Type B pancreatic cell (in vitro differentiated cells): ENCODE measurements around the gene PLCB1. TPM values are rescaled to one million over a fixed set of nuclear protein-coding genes. Genes with fewer than 3 reads are reported as not detected.

ENCODE experiments used
- DNase-seq: peaks from one replicate; pipeline ENCODE4 v3.0.0; 2021; ENCODE audit warnings: mixed read lengths; ENCODE audit not compliant: unreplicated experiment; ENCODE audit errors: extremely low spot score
- H3K27ac Mint-ChIP-seq: 2 replicates; pipeline ENCODE4 v1.8.0; 2021; ENCODE audit warnings: mild to moderate bottlenecking, mixed read lengths
- H3K27me3 Mint-ChIP-seq: 2 replicates; pipeline ENCODE4 v1.8.0; 2021; ENCODE audit warnings: mixed read lengths
- H3K36me3 Mint-ChIP-seq: 2 replicates; pipeline ENCODE4 v1.8.0; 2021; ENCODE audit warnings: mixed read lengths
- H3K4me1 Mint-ChIP-seq: one replicate; pipeline ENCODE4 v1.8.0; 2021; ENCODE audit warnings: mixed read lengths; ENCODE audit not compliant: unreplicated experiment
- H3K4me3 Mint-ChIP-seq: 2 replicates; pipeline ENCODE4 v1.8.0; 2021; ENCODE audit warnings: mild to moderate bottlenecking, mixed read lengths
- H3K9me3 Mint-ChIP-seq: 2 replicates; pipeline ENCODE4 v1.8.0; 2021; ENCODE audit warnings: mixed read lengths
- CTCF ChIP-seq: fragments of 200-600 bp; sonication (generic); conservative IDR thresholded peaks from 2 replicates; pipeline ENCODE4 v1.5.0; 2021; ENCODE audit warnings: antibody characterized with exemption, mild to moderate bottlenecking
- total RNA-seq: library from RNA; stranded (reverse); gene quantifications from 2 replicates; pipeline ENCODE4 v1.2.1, GENCODE V29; 2021; ENCODE audit warnings: low replicate concordance

Gene PLCB1
- total RNA-seq, 1 donor from 2014 or later = 17.9 TPM

- no peak overlapping the region for H3K27ac Mint-ChIP-seq
- H3K27me3 Mint-ChIP-seq = no peaks in the 10 kb centered on the region
- H3K4me3 Mint-ChIP-seq = no peak overlapping the region
- H3K36me3 Mint-ChIP-seq = no peaks in the 10 kb centered on the region
- H3K9me3 Mint-ChIP-seq = no peaks in the 10 kb centered on the region
- TF ChIP-seq CTCF = no peak
- peaks cover 17% of the 10 kb centered on the region for H3K4me1 Mint-ChIP-seq
- DNase-seq = no peak
These were observed 339.4 kb downstream of the PLCB1 start for GRCh38 chr20:8471465-8471864.

GRCh38 chr20:8473459-8473858 is 341.4 kb downstream of the PLCB1 start:
- no peak overlapping the region for H3K4me3 Mint-ChIP-seq
- H3K4me1 Mint-ChIP-seq = peaks cover 17% of the 10 kb centered on the region
- no peaks in the 10 kb centered on the region for H3K36me3 Mint-ChIP-seq
- no peaks in the 10 kb centered on the region for H3K27me3 Mint-ChIP-seq
- H3K9me3 Mint-ChIP-seq = no peaks in the 10 kb centered on the region
- DNase-seq = no peak
- H3K27ac Mint-ChIP-seq = no peak overlapping the region
- TF ChIP-seq CTCF = no peak

- no peak overlapping the region for H3K4me3 Mint-ChIP-seq
- H3K9me3 Mint-ChIP-seq = no peaks in the 10 kb centered on the region
- H3K27me3 Mint-ChIP-seq = no peaks in the 10 kb centered on the region
- no peak for TF ChIP-seq CTCF
- no peak for DNase-seq
- H3K4me1 Mint-ChIP-seq = peaks cover 17% of the 10 kb centered on the region
- no peak overlapping the region for H3K27ac Mint-ChIP-seq
- H3K36me3 Mint-ChIP-seq = no peaks in the 10 kb centered on the region
These were observed 342.1 kb downstream of the PLCB1 start for GRCh38 chr20:8474027-8474668.

- TF ChIP-seq CTCF = no peak
- H3K27me3 Mint-ChIP-seq = no peaks in the 10 kb centered on the region
- DNase-seq = no peak
- H3K4me3 Mint-ChIP-seq = no peak overlapping the region
- no peak overlapping the region for H3K27ac Mint-ChIP-seq
- no peaks in the 10 kb centered on the region for H3K36me3 Mint-ChIP-seq
- H3K9me3 Mint-ChIP-seq = no peaks in the 10 kb centered on the region
- H3K4me1 Mint-ChIP-seq = peaks cover 10% of the 10 kb centered on the region
These were observed 344.0 kb downstream of the PLCB1 start for GRCh38 chr20:8476021-8476420.

GRCh38 chr20:8480597-8480996 is 348.5 kb downstream of the PLCB1 start:
- Mint-ChIP-seq H3K27me3 (no peaks in the 10 kb centered on the region), H3K36me3 (no peaks in the 10 kb centered on the region), H3K4me1 (no peaks in the 10 kb centered on the region), H3K4me3 (no peak overlapping the region), H3K27ac (no peak overlapping the region), H3K9me3 (peaks cover 4% of the 10 kb centered on the region)
- TF ChIP-seq CTCF = no peak
- DNase-seq = no peak

GRCh38 chr20:8487696-8488095 is 355.6 kb downstream of the PLCB1 start:
- Mint-ChIP-seq H3K27ac (no peak overlapping the region), H3K27me3 (no peaks in the 10 kb centered on the region), H3K36me3 (no peaks in the 10 kb centered on the region), H3K4me1 (no peaks in the 10 kb centered on the region), H3K4me3 (no peak overlapping the region), H3K9me3 (peaks cover 4% of the 10 kb centered on the region)
- TF ChIP-seq CTCF = no peak
- no peak for DNase-seq
